HCT116 (cell line): ENCODE results near the gene UNK. TPM values are rescaled to one million over a fixed set of nuclear protein-coding genes. Genes with fewer than 3 reads are reported as not detected.

Source experiments
- ATAC-seq: fragments of 200-7000 bp; cut with Tn5 transposase; 2 replicates; pipeline ENCODE4 v1.9.1; 2020; ENCODE audit warnings: mild to moderate bottlenecking, moderate library complexity
- BruUV-seq: library from RNA; stranded (reverse); fragments of 400-500 nt; replicated peaks from 2 replicates; lab custom pipeline; 2021; lab: Mats Ljungman, UMichigan
- CTCF ChIA-PET: fragments of 300-600 bp; sonication (Branson Sonifier 250); formaldehyde crosslinking; loops from one replicate; lab custom pipeline; 2021; ENCODE audit warnings: antibody characterized with exemption; lab: Charles Lee
- POLR2A ChIA-PET: fragments of 300-600, 350-600 bp; sonication (Branson Sonifier 250); formaldehyde crosslinking; loops from one replicate; lab custom pipeline; 2021; ENCODE audit warnings: antibody characterized with exemption; lab: Charles Lee
- RAD21 ChIA-PET, 2 experiments: fragments of 300-600 bp; sonication (Branson Sonifier 250); formaldehyde crosslinking; loops; one replicate each; lab custom pipeline; 2023; ENCODE audit warnings: low total read pairs in 2 of 2; ENCODE audit not compliant: uncharacterized antibody in 2 of 2, unreplicated experiment in 2 of 2, low non-redundant PET in 1 of 2; lab: Charles Lee
- DNase-seq: peaks from one replicate; pipeline ENCODE4 v3.0.0-alpha.2; 2010; ENCODE audit warnings: low read depth, low spot score
- H2AFZ ChIP-seq: fragments of 200-600 bp; shearing (Covaris generic), sonication (generic); 2 replicates; pipeline ENCODE4 v1.6.1; 2017; ENCODE audit warnings: low read depth, mixed run types, mixed read lengths, antibody characterized with exemption, low read length; ENCODE audit not compliant: poor library complexity, severe bottlenecking
- H3K27ac ChIP-seq: 2 replicates; pipeline ENCODE4 v1.5.1; 2012; ENCODE audit warnings: low read depth, low read length
- H3K27me3 ChIP-seq: fragments of 200-600 bp; sonication (generic); 2 replicates; pipeline ENCODE4 v1.6.1; 2016; ENCODE audit warnings: mixed run types, low read length, mixed read lengths; ENCODE audit not compliant: insufficient read depth
- H3K36me3 ChIP-seq, 2 experiments: fragments of 200-500 bp in 1 of 2; fragments of 200-600 bp in 1 of 2; sonication (Bioruptor generic) in 1 of 2; sonication (generic) in 1 of 2; 2 replicates each; pipeline versions ENCODE4 v1.5.1 to v1.6.1; 2014 to 2016; ENCODE audit warnings: low read length in 2 of 2, inconsistent platforms in 1 of 2, mixed read lengths in 1 of 2, mixed run types in 1 of 2; ENCODE audit not compliant: insufficient read depth in 2 of 2, control insufficient read depth in 1 of 2
- H3K4me1 ChIP-seq, 2 experiments: fragments of 200-600 bp in 1 of 2; sonication (generic) in 1 of 2; 2 replicates each; pipeline versions ENCODE4 v1.5.1 to v1.6.1; 2012 to 2017; ENCODE audit warnings: low read length in 2 of 2, inconsistent platforms in 1 of 2, mild to moderate bottlenecking in 1 of 2, mixed read lengths in 1 of 2, mixed run types in 1 of 2, moderate library complexity in 1 of 2; ENCODE audit not compliant: insufficient read depth in 2 of 2, control insufficient read depth in 1 of 2
- H3K4me2 ChIP-seq: fragments of 200-600 bp; sonication (generic); 2 replicates; pipeline ENCODE4 v1.6.1; 2017; ENCODE audit warnings: mixed run types, low read length, mixed read lengths
- H3K4me3 ChIP-seq, 2 experiments: fragments of 200-600 bp in 1 of 2; sonication (generic) in 1 of 2; replicated peaks in 1 of 2; 2 replicates each; pipeline ENCODE4 v1.5.1; 2011 to 2016; ENCODE audit warnings: low read length in 2 of 2, control low read depth in 1 of 2, low read depth in 1 of 2, mild to moderate bottlenecking in 1 of 2, mixed read lengths in 1 of 2, mixed run types in 1 of 2
- H3K79me2 ChIP-seq: fragments of 200-600 bp; sonication (generic); 2 replicates; pipeline ENCODE4 v1.6.1; 2017; ENCODE audit warnings: mild to moderate bottlenecking, mixed run types, low read length, moderate library complexity, mixed read lengths; ENCODE audit not compliant: insufficient read depth
- H3K9ac ChIP-seq: fragments of 200-600 bp; sonication (generic); 2 replicates; pipeline ENCODE4 v1.6.1; 2016; ENCODE audit warnings: low read length, mixed read lengths
- H3K9me2 ChIP-seq: fragments of 200-600 bp; sonication (generic), shearing (Covaris generic); 2 replicates; pipeline ENCODE4 v1.6.1; 2017; ENCODE audit warnings: mixed run types, mild to moderate bottlenecking, moderate library complexity; ENCODE audit not compliant: insufficient read depth
- H3K9me3 ChIP-seq, 2 experiments: fragments of 200-500 bp in 1 of 2; fragments of 200-600 bp in 1 of 2; sonication (Bioruptor generic) in 1 of 2; sonication (generic) in 1 of 2; 2 replicates each; pipeline ENCODE4 v1.6.1; 2014 to 2017; ENCODE audit warnings: low read length in 2 of 2, mixed read lengths in 2 of 2, inconsistent platforms in 1 of 2, low read depth in 1 of 2, mild to moderate bottlenecking in 1 of 2, mixed run types in 1 of 2, moderate library complexity in 1 of 2; ENCODE audit not compliant: control insufficient read depth in 1 of 2, insufficient read depth in 1 of 2
- H4K20me1 ChIP-seq: fragments of 200-600 bp; sonication (generic), shearing (Covaris generic); 2 replicates; pipeline ENCODE4 v1.6.1; 2017; ENCODE audit warnings: mixed run types, mild to moderate bottlenecking, moderate library complexity; ENCODE audit not compliant: insufficient read depth
- CBX3 ChIP-seq: IDR thresholded peaks from 2 replicates; pipeline ENCODE4 v1.6.1; 2012; ENCODE audit warnings: low read depth
- ELF1 ChIP-seq: IDR thresholded peaks from 2 replicates; pipeline ENCODE4 v1.6.1; 2012; ENCODE audit warnings: low read depth, borderline replicate concordance
- EZH2 ChIP-seq: fragments of 200-600 bp; sonication (generic); IDR thresholded peaks from 2 replicates; pipeline ENCODE4 v1.6.1; 2017; ENCODE audit warnings: antibody characterized with exemption, mixed run types
- EZH2phosphoT487 ChIP-seq: fragments of 200-600 bp; IDR thresholded peaks from 2 replicates; pipeline ENCODE4 v1.6.1; 2018; ENCODE audit warnings: antibody characterized with exemption, borderline replicate concordance
- FOSL1 ChIP-seq: IDR thresholded peaks from 2 replicates; pipeline ENCODE4 v1.6.1; 2012; ENCODE audit warnings: low read depth
- JUND ChIP-seq: IDR thresholded peaks from 2 replicates; pipeline ENCODE4 v1.6.1; 2012
- SIN3A ChIP-seq: IDR thresholded peaks from 2 replicates; pipeline ENCODE4 v1.6.1; 2012; ENCODE audit warnings: low read depth
- SRF ChIP-seq: IDR thresholded peaks from 2 replicates; pipeline ENCODE4 v1.6.1; 2012; ENCODE audit warnings: low read depth
- YY1 ChIP-seq: IDR thresholded peaks from 2 replicates; pipeline ENCODE4 v1.6.1; 2011; ENCODE audit warnings: low read length, low read depth, moderate library complexity, mild to moderate bottlenecking; ENCODE audit not compliant: insufficient replicate concordance; ENCODE audit errors: extremely low read depth
- ZBTB33 ChIP-seq: IDR thresholded peaks from 2 replicates; pipeline ENCODE4 v1.6.1; 2011; ENCODE audit warnings: mild to moderate bottlenecking, low read length, moderate library complexity; ENCODE audit not compliant: insufficient replicate concordance; ENCODE audit errors: extremely low read depth
- ZFX ChIP-seq: fragments of 450-650 bp; IDR thresholded peaks from 2 replicates; pipeline ENCODE4 v1.6.1; 2017
- ZNF274 ChIP-seq: fragments of 200-500 bp; sonication (Bioruptor generic); IDR thresholded peaks from 2 replicates; pipeline ENCODE4 v1.6.1; 2014; ENCODE audit warnings: mild to moderate bottlenecking, low read depth, low read length, inconsistent platforms
- intact Hi-C: fragments of 100-400 bp; cut with micrococcal nuclease; formaldehyde crosslinking; loops from 2 replicates; pipeline ENCODE4 v1.10.0; 2022
- total RNA-seq: library from RNA; stranded (reverse); gene quantifications from one replicate; pipeline ENCODE4 v1.2.1, GENCODE V29; 2021; ENCODE audit not compliant: unreplicated experiment
- TF ChIP-seq, protein P1 (sequence below): IDR thresholded peaks from 2 replicates; pipeline ENCODE4 v1.6.1; 2012; ENCODE audit warnings: low read depth
- TF ChIP-seq, protein P2 (sequence below): IDR thresholded peaks from 2 replicates; pipeline ENCODE4 v1.6.1; 2012

Gene UNK
- total RNA-seq, 1 experiment from 2014 or later, result 40.6 TPM

DNA sequence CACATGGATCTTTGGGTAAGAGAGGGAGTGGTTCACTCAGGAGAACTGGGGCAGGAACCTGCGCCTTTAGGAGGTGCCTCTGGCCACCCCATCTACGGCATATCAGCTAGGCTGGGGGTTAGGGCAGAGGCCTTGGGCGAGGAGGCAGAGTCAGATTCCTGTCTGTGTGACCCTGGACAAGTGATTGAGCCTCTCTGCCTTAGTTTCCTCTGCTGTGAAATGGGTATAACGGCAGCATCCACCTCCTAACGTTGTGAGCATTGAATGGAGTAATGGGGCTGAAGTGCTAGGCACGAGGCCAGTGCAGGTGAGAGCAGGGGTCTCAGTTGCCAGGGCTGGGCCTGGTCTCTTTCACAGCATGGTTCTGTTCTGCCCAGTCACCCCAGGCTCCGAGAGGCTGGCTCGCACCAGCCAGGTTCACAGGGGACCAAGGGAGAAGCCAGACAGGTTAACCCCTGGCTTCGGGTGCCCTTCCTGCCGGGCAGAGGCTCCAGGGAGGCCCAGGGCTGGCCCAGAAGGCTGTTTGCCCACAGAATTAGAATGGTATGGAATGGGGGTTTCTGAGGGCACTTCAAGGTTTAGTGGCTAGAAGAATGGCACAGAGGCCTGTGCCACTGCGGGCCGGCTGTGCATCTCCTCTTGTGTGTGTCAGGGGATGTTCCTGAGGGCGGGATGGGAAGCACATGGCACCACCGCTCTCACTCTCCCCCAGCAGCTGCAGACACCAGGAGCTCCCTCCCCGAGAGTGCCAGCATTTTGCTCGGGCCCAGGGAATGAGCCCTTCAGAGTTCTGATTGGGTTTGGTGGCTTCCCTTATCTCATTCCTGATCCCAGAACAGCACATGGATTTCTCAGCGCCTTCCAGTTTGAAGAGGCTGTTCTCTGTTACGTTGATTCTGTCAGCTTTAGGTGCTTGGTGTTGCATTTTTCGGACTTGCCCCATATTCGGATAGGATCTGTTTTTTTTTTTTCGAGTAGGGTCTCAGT lies 35.8 kb downstream of the UNK start (continued):
- TF ChIP-seq, protein P1, sequence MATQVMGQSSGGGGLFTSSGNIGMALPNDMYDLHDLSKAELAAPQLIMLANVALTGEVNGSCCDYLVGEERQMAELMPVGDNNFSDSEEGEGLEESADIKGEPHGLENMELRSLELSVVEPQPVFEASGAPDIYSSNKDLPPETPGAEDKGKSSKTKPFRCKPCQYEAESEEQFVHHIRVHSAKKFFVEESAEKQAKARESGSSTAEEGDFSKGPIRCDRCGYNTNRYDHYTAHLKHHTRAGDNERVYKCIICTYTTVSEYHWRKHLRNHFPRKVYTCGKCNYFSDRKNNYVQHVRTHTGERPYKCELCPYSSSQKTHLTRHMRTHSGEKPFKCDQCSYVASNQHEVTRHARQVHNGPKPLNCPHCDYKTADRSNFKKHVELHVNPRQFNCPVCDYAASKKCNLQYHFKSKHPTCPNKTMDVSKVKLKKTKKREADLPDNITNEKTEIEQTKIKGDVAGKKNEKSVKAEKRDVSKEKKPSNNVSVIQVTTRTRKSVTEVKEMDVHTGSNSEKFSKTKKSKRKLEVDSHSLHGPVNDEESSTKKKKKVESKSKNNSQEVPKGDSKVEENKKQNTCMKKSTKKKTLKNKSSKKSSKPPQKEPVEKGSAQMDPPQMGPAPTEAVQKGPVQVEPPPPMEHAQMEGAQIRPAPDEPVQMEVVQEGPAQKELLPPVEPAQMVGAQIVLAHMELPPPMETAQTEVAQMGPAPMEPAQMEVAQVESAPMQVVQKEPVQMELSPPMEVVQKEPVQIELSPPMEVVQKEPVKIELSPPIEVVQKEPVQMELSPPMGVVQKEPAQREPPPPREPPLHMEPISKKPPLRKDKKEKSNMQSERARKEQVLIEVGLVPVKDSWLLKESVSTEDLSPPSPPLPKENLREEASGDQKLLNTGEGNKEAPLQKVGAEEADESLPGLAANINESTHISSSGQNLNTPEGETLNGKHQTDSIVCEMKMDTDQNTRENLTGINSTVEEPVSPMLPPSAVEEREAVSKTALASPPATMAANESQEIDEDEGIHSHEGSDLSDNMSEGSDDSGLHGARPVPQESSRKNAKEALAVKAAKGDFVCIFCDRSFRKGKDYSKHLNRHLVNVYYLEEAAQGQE, result no peak
- no peak for TF ChIP-seq SRF

- DNase-seq (no peak), ATAC-seq (no peak)
- H3K27me3 ChIP-seq, result no peaks in the 10 kb centered on the region
- H3K9me3 ChIP-seq, result no peaks in the 10 kb centered on the region
- BruUV-seq, result no TSS peak
- ChIA-PET CTCF (interaction anchor here (1.7 kb wide), 1 partner anchor 8 kb away, joined by 6 read pairs; no protein-coding TSS in a partner anchor), POLR2A (interaction anchor here (0.7 to 1.6 kb wide), 2 partner anchors 17 to 42 kb away, joined by 3 to 6 read pairs; a partner anchor contains a TSS), RAD21 (no interaction called here)
- no peak overlapping the region for H3K27ac ChIP-seq
- H3K4me3 ChIP-seq, result no peak overlapping the region
- no peak overlapping the region for H3K9ac ChIP-seq
- H4K20me1 ChIP-seq, result no peaks in the 10 kb centered on the region
- no peaks in the 10 kb centered on the region for H3K79me2 ChIP-seq
- H3K9me2 ChIP-seq, result no peaks in the 10 kb centered on the region
- no peak overlapping the region for H3K4me2 ChIP-seq
- peaks cover 18 to 31% of the 10 kb centered on the region in 2 experiments; a peak in 3 of 4 replicates for H3K36me3 ChIP-seq
- no peaks in the 10 kb centered on the region for H3K4me1 ChIP-seq
- H2AFZ ChIP-seq, result no peak overlapping the region
- intact Hi-C loops, result no loop called here
- TF ChIP-seq, protein P2, sequence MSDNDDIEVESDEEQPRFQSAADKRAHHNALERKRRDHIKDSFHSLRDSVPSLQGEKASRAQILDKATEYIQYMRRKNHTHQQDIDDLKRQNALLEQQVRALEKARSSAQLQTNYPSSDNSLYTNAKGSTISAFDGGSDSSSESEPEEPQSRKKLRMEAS, result no peak
- TF ChIP-seq EZH2, result no peak
- TF ChIP-seq, protein P1, result no peak
- TF ChIP-seq ZFX, result no peak
- no peak for TF ChIP-seq JUND
- TF ChIP-seq FOSL1, result no peak
- no peak for TF ChIP-seq YY1
- TF ChIP-seq SIN3A, result no peak
- TF ChIP-seq CBX3, result no peak
- TF ChIP-seq EZH2phosphoT487, result no peak
- no peak for TF ChIP-seq ZBTB33
- TF ChIP-seq ELF1, result no peak
- TF ChIP-seq ZNF274, result no peak
Observed at GRCh38 chr17:75821552-75821951, 36.9 kb downstream of the UNK start.
